G401 (cell line): ENCODE measurements around the gene MTPN. TPM values are rescaled to one million over a fixed set of nuclear protein-coding genes. Genes with fewer than 3 reads are reported as not detected.

Experiments
- DNase-seq: peaks from one replicate; pipeline ENCODE4 v3.0.0-alpha.2; 2015; ENCODE audit warnings: low spot score
- in situ Hi-C: cut with HindIII; loops from 2 replicates; pipeline ENCODE4 v1.10.0; 2016; ENCODE audit warnings: low sequenced_read_pairs, mixed read lengths
- total RNA-seq: library from RNA; depleted of rRNA; stranded (reverse); fragments of >200 nt; shearing (Covaris generic); gene quantifications from 2 replicates; pipeline ENCODE4 v1.2.3, GENCODE V29; 2014; rRNA removed

The MTPN gene
- total RNA-seq, 1 experiment from 2014 or later: 115 TPM

GRCh38 chr7:135905355-135905754 is 71.8 kb downstream of the MTPN start:
- in situ Hi-C loops: no loop called here
- no peak for DNase-seq

GRCh38 chr7:135904282-135904681 is 72.9 kb downstream of the MTPN start:
- DNase-seq: no peak
- in situ Hi-C loops: no loop called here

GRCh38 chr7:135901585-135902540 is 75.3 kb downstream of the MTPN start:
- DNase-seq: no peak
- in situ Hi-C loops: no loop called here

GRCh38 chr7:135900065-135900546 is 77.1 kb downstream of the MTPN start:
- DNase-seq: no peak
- in situ Hi-C loops: no loop called here

- in situ Hi-C loops: no loop called here
Measured at GRCh38 chr7:135899458-135900064, 77.6 kb downstream of the MTPN start.

GRCh38 chr7:135898226-135898625 is 78.9 kb downstream of the MTPN start:
- in situ Hi-C loops: no loop called here
- DNase-seq: no peak

More at GRCh38 chr7:135899458-135900064, 77.6 kb downstream of the MTPN start:
- DNase-seq: no peak

- in situ Hi-C loops: no loop called here
Measured at GRCh38 chr7:135894816-135895215, 82.3 kb downstream of the MTPN start.

GRCh38 chr7:135889823-135890222 is 87.3 kb downstream of the MTPN start:
- in situ Hi-C loops: no loop called here
- no peak for DNase-seq

More at GRCh38 chr7:135894816-135895215, 82.3 kb downstream of the MTPN start:
- no peak for DNase-seq

GRCh38 chr7:135888740-135889139 is 88.4 kb downstream of the MTPN start:
- no peak for DNase-seq
- in situ Hi-C loops: no loop called here

GRCh38 chr7:135886345-135887132 is 90.6 kb downstream of the MTPN start:
- no peak for DNase-seq
- in situ Hi-C loops: no loop called here

- in situ Hi-C loops: no loop called here
- no peak for DNase-seq
Measured at GRCh38 chr7:135884495-135885232, 92.5 kb downstream of the MTPN start.

GRCh38 chr7:135879233-135879632 is 97.9 kb downstream of the MTPN start:
- no peak for DNase-seq
- in situ Hi-C loops: no loop called here

GRCh38 chr7:135878284-135878683 is 98.9 kb downstream of the MTPN start:
- in situ Hi-C loops: no loop called here
- DNase-seq: no peak

GRCh38 chr7:135877805-135878204 is 99.4 kb downstream of the MTPN start:
- no peak for DNase-seq
- in situ Hi-C loops: no loop called here

Other genes with a start within 250 kb of the MTPN start
- gene SLC13A4, start 249.2 kb downstream of the MTPN start, total RNA-seq: 0.31 and 1.2 TPM in 2 replicates
- gene FAM180A, start 228.5 kb downstream of the MTPN start, total RNA-seq: not detected in 2 replicates